Smooth muscle cell (in vitro differentiated cells): ENCODE results near the gene TRPV2. TPM values are rescaled to one million over a fixed set of nuclear protein-coding genes. Genes with fewer than 3 reads are reported as not detected.

Source experiments
- DNase-seq: peaks from one replicate; lab custom pipeline; 2025; ENCODE audit not compliant: unreplicated experiment; lab: John Stamatoyannopoulos, UW
- H2AFZ ChIP-seq: fragments of 200-600 bp; sonication (generic); 2 replicates; pipeline ENCODE4 v1.6.0; 2016; ENCODE audit warnings: antibody characterized with exemption, low read depth, mild to moderate bottlenecking
- H3F3A ChIP-seq: fragments of 200-600 bp; sonication (generic); 2 replicates; pipeline ENCODE4 v1.6.0; 2017; ENCODE audit warnings: antibody characterized with exemption, low read depth
- H3K27ac ChIP-seq: fragments of 200-600 bp; sonication (generic); 2 replicates; pipeline ENCODE4 v1.5.1; 2016; ENCODE audit warnings: low read depth, mild to moderate bottlenecking
- H3K27me3 ChIP-seq: fragments of 200-600 bp; sonication (generic); 2 replicates; pipeline ENCODE4 v1.6.1; 2016; ENCODE audit warnings: low read depth, mild to moderate bottlenecking
- H3K36me3 ChIP-seq: fragments of 200-600 bp; sonication (generic); 2 replicates; pipeline ENCODE4 v1.5.1; 2016; ENCODE audit warnings: low read depth
- H3K4me1 ChIP-seq: fragments of 200-600 bp; sonication (generic); 2 replicates; pipeline ENCODE4 v1.5.1; 2016; ENCODE audit warnings: low read depth
- H3K4me2 ChIP-seq: fragments of 200-600 bp; sonication (generic); 2 replicates; pipeline ENCODE4 v1.6.0; 2016; ENCODE audit warnings: mild to moderate bottlenecking
- H3K4me3 ChIP-seq: fragments of 200-600 bp; sonication (generic); 2 replicates; pipeline ENCODE4 v1.5.1; 2016; ENCODE audit warnings: mild to moderate bottlenecking
- H3K79me2 ChIP-seq: fragments of 200-600 bp; sonication (generic); 2 replicates; pipeline ENCODE4 v1.6.0; 2016; ENCODE audit warnings: low read depth, mild to moderate bottlenecking
- H3K9ac ChIP-seq: fragments of 200-600 bp; sonication (generic); 2 replicates; pipeline ENCODE4 v1.6.0; 2016; ENCODE audit warnings: low read depth
- H3K9me3 ChIP-seq: fragments of 200-600 bp; sonication (generic); replicated peaks from 2 replicates; pipeline ENCODE4 v1.5.1; 2016; ENCODE audit warnings: low read depth
- H4K20me1 ChIP-seq: fragments of 200-600 bp; sonication (generic); 2 replicates; pipeline ENCODE4 v1.6.0; 2016; ENCODE audit warnings: low read depth
- WGBS: methylation state at CpG from one replicate; pipeline ENCODE4 v1.1.7; 2016; ENCODE audit warnings: low lambda C conversion rate; 5-methylcytosine and 5-hydroxymethylcytosine counted together
- polyA plus RNA-seq: library from polyadenylated mRNA; unstranded; fragments of >200 nt; fragmentation: Nextera tagmentation; extraction: Ambion mirVana; gene quantifications from 2 replicates; pipeline ENCODE4 v1.2.1, GENCODE V29; 2016
- total RNA-seq: library from RNA; depleted of rRNA; stranded (reverse); fragments of >200 nt; gene quantifications from 2 replicates; pipeline ENCODE4 v1.2.3, GENCODE V29; 2014
- TF ChIP-seq, protein P1 (sequence below): fragments of 200-600 bp; sonication (generic); IDR thresholded peaks from 2 replicates; pipeline ENCODE4 v1.5.1; 2017; ENCODE audit warnings: borderline replicate concordance, mild to moderate bottlenecking, antibody characterized with exemption; ENCODE audit not compliant: insufficient read depth, poor library complexity, severe bottlenecking

TRPV2 gene
- total and polyA plus RNA-seq, 2 experiments from 2014 or later, result 58.0 to 92.9 TPM

GRCh38 chr17:16465861-16466338 is 50.5 kb downstream of the TRPV2 start:
- Histone ChIP-seq H3K9me3 (no peaks in the 10 kb centered on the region), H4K20me1 (no peaks in the 10 kb centered on the region), H2AFZ (no peak overlapping the region), H3K4me2 (no peak overlapping the region), H3F3A (no peaks in the 10 kb centered on the region), H3K4me3 (no peak overlapping the region), H3K27ac (no peak overlapping the region), H3K27me3 (no peaks in the 10 kb centered on the region), H3K9ac (no peak overlapping the region), H3K79me2 (no peaks in the 10 kb centered on the region), H3K36me3 (no peaks in the 10 kb centered on the region), H3K4me1 (no peaks in the 10 kb centered on the region)
- TF ChIP-seq, protein P1, sequence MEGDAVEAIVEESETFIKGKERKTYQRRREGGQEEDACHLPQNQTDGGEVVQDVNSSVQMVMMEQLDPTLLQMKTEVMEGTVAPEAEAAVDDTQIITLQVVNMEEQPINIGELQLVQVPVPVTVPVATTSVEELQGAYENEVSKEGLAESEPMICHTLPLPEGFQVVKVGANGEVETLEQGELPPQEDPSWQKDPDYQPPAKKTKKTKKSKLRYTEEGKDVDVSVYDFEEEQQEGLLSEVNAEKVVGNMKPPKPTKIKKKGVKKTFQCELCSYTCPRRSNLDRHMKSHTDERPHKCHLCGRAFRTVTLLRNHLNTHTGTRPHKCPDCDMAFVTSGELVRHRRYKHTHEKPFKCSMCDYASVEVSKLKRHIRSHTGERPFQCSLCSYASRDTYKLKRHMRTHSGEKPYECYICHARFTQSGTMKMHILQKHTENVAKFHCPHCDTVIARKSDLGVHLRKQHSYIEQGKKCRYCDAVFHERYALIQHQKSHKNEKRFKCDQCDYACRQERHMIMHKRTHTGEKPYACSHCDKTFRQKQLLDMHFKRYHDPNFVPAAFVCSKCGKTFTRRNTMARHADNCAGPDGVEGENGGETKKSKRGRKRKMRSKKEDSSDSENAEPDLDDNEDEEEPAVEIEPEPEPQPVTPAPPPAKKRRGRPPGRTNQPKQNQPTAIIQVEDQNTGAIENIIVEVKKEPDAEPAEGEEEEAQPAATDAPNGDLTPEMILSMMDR, result no peak
- 80% methylated on average over 4 of the region's 4 CpGs for WGBS
- no peak for DNase-seq

- no peaks in the 10 kb centered on the region for H3K4me1 ChIP-seq
- H4K20me1 ChIP-seq, result no peaks in the 10 kb centered on the region
- H3F3A ChIP-seq, result no peaks in the 10 kb centered on the region
- H3K9ac ChIP-seq, result no peak overlapping the region
- no peak overlapping the region for H2AFZ ChIP-seq
- H3K9me3 ChIP-seq, result no peaks in the 10 kb centered on the region
- H3K4me3 ChIP-seq, result no peak overlapping the region
- DNase-seq, result no peak
- no peaks in the 10 kb centered on the region for H3K36me3 ChIP-seq
- TF ChIP-seq, protein P1, result no peak
- no peak overlapping the region for H3K4me2 ChIP-seq
- H3K27ac ChIP-seq, result no peak overlapping the region
- H3K27me3 ChIP-seq, result no peaks in the 10 kb centered on the region
- no peaks in the 10 kb centered on the region for H3K79me2 ChIP-seq
- 89% methylated on average over 9 of the region's 9 CpGs for WGBS
Measured at GRCh38 chr17:16466407-16466806, 51.0 kb downstream of the TRPV2 start.

DNA sequence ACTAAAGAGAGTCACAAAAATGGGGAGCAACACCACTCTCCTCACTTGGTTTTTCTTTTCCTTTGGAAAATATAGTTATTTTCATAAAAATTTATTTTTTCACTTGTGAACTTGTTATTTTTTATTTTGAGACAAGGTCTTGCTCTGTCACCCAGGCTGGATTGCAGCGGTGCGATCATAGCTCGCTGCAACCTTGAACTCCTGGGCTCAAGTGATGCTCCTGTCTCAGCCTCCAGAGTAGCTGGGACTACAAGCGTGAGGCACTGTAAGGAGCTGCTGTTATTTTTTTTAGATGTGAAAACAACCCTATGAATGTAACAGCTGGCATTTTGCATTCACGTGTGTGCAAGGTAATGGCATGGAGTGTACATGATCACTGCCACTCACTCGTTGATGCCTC is 51.7 kb downstream of the TRPV2 start:
- WGBS, result 96% methylated on average over 6 of the region's 6 CpGs
- no peaks in the 10 kb centered on the region for H3K4me1 ChIP-seq
- no peak for DNase-seq
- no peaks in the 10 kb centered on the region for H3F3A ChIP-seq
- H3K9me3 ChIP-seq, result no peaks in the 10 kb centered on the region
- H3K4me2 ChIP-seq, result no peak overlapping the region
- TF ChIP-seq, protein P1, result no peak
- H3K79me2 ChIP-seq, result no peaks in the 10 kb centered on the region
- no peaks in the 10 kb centered on the region for H4K20me1 ChIP-seq
- no peak overlapping the region for H3K4me3 ChIP-seq
- no peak overlapping the region for H3K9ac ChIP-seq
- H3K27ac ChIP-seq, result no peak overlapping the region
- H3K36me3 ChIP-seq, result no peaks in the 10 kb centered on the region
- H2AFZ ChIP-seq, result no peak overlapping the region
- no peaks in the 10 kb centered on the region for H3K27me3 ChIP-seq

GRCh38 chr17:16467886-16468285 is 52.5 kb downstream of the TRPV2 start:
- Histone ChIP-seq H3K27ac (no peak overlapping the region), H3F3A (no peaks in the 10 kb centered on the region), H3K79me2 (no peaks in the 10 kb centered on the region), H3K4me2 (no peak overlapping the region), H2AFZ (no peak overlapping the region), H3K9ac (no peak overlapping the region), H3K36me3 (no peaks in the 10 kb centered on the region), H3K9me3 (no peaks in the 10 kb centered on the region), H3K4me3 (no peak overlapping the region), H3K27me3 (no peaks in the 10 kb centered on the region), H4K20me1 (no peaks in the 10 kb centered on the region), H3K4me1 (peaks cover 5% of the 10 kb centered on the region)
- WGBS, result 88% methylated on average over 3 of the region's 3 CpGs
- DNase-seq, result no peak
- TF ChIP-seq, protein P1, result no peak
